Midbrain (tissue), 1 donor: Measurements from ENCODE around the gene ADH5.
"Not testable (repeated sequence)": the region's sequence is repeated elsewhere in the genome, so short reads cannot be mapped to it uniquely, and the experiment has no call there.

Source experiments
- DNase-seq: peaks from one replicate; lab custom pipeline; 2025; lab: John Stamatoyannopoulos, UW

Gene ADH5

DNA sequence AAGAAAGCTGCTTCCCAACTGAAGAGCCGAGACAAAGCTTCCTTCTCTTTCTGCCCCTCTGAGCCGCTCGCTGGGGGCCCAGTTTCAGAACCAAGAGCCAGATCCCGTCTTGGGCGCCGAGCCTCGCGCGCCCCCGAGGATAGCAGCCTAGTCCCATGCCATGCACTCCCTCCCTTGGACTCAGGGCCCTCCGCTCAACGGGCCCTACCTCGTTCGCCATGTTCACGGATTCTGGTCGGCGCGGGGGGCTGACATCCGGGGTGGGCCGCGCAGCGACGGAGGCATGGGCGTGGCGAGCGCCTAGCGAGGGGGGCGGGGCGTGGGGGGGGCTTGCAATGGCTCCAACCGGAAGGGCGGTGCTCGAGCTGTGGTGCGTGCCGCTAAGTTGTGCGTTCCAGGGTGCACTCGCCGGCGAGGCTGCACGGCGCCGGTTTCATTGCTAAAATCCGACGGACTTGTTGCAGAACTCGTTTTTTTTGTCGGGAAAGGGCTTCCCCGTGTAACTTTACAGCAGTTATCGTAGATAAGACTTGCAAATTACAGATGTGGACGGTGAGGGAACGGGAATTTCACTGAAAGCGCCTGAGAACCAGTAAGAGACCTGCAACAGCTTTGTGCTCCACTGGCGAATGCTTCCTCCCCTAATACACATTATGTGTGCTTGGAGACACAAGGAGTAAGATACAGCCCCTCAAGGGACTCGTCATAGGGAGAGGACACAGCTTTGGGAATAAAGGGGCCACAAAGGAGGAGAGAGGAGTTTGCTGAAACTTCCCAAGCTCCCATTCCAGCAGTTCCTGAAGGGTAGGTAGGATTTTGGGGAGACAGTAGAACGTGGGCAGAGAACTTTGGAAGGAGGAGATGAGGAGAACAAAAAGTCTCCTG, at the start of gene ADH5:
Gene ADH5 (minus strand): TSS at position 308 of the 885 bp plus-strand sequence. CDS start 88 bp downstream, at position 220.
- DNase-seq = peak; percentile 76

DNA sequence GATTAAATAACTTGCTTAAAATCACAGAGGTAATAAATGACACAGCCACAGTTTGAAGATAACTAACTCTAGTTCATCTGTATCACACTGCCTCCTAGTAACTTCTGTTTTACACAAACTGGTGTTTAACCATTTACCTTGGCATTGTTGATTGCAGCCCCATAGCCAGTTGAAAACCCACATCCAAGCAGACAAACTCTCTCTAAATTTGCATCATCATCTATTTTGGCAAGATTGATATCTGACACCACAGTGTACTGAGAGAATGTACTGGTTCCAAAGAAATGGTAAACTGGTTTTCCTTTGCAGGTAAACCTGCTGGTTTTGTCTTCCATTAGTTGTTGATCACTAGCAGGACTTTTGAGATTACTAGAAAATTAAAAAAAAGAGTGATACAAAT, 47.7 kb upstream of the ADH5 start:
- no peak for DNase-seq

DNA sequence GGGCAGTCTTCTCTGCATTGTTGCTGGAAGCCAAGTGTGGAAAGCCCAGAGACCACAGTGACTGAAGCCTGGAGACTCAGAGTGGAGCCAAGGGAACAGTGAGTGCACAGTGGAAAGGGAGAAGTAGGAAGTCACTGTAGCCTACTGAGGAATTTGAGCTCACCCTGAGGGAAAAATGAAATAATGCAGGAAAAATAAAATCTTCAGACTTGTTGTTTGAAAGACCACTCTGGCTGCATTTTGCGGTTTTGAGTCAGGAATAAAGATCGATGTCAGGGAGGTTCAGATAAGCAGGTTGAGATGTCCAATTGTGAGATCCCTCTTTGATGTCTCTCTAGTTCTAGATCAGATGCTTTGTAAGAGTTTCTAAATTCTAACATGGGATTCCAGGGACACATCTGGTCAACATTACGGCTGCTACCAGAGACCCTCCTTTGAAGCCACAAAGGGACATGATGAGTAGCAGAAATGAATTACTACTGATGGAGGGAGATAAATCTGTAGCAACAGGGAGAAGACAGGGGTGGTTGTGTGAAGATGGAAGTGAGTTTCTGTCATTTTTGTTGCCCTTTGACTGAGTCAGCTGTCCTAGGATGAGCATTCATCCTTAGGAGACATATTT, 47.1 kb upstream of the ADH5 start:
- DNase-seq = no peak

DNA sequence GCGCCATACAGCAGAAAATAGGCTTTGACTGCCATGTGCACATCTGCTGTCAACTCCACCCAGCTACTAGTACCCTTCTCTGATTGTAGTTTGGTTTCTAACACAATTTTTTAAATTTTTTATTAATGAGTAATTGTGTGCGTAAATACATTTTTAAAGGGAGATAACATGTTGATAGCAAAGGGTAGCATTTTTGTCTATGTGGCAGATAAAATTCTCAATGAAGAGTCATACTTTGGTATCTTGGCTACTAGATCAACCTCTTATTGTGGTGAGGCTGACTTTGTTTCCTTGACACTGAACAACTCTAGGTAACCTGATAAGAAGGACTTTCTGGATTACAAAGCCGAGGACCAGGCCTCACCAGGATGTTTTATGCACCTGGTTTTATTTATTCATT, 46.0 kb upstream of the ADH5 start:
- DNase-seq = no peak

DNA sequence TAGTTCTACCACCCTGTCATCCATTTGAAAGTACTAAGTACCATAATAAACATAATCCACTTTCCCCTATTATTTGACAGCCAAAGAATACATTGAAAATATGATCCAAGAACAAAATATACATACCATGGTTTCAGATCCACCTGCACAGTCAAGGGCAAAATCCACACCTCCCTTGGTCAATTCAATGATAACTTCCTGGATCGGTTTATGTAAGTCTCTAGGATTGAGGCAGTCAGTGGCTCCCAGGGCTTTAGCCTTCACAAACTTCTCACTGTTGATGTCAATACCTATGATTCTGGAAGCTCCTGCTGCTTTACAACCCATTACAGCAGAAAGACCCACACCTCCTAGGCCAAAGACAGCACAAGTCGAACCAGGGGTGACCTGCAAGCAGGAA, 42.8 kb upstream of the ADH5 start:
- DNase-seq = no peak

DNA sequence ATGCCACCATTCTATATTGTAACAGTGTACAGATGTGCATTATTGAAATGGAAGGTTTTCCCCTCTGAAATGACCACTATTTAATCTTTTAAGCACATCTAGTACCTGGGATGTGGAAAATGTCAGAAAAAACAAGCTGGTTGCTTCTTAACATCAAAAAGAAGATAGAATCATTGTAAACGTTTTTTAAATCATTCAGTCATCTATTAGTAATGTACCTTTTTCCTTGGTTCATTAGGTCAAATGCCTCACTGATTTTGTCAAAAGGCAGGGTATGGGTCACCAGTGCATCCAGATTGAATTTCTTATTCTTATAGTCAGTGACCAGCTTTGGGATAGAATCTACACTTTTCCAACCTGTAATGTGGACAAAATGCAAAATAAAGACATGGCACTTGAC, 37.8 kb upstream of the ADH5 start:
- no peak for DNase-seq

DNA sequence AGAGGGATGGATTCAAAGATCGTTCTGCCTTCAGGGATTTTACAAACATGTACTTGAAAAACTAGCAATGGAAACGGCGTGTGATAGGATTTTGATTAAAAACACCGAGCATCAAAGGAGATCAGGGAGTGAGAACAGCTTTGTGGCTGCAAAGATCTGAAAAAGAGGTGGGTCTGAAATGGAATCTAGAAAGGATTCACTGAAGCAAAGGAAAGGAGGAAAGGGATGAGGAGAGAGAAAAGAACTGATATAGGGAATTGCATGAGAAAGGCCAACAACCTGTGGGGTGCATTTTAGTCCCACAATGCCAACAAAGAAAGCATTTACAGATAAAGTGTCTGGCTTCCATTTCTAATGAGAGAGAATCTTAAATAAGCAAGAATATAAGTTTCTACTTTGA, 32.4 kb upstream of the ADH5 start:
- no peak for DNase-seq

DNA sequence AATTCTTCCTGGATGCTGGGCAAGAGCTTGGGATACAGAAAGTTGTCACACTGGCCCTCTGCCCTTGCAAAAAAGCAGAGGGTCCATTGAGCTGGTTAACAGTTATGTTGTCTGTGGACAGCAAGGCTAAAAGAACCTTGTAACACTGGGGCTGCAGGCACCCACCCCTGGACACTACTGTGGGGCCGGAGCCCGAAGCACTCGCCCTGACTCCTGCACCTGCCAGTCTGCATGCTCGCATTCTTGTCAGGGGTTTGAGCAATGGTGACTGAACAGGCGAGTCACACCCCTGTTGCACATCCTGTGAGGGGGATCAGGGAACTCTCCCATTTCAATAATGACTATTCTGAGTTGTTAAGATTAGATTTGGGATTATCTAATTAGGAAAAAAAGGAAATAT, 31.9 kb upstream of the ADH5 start:
- no peak for DNase-seq

DNA sequence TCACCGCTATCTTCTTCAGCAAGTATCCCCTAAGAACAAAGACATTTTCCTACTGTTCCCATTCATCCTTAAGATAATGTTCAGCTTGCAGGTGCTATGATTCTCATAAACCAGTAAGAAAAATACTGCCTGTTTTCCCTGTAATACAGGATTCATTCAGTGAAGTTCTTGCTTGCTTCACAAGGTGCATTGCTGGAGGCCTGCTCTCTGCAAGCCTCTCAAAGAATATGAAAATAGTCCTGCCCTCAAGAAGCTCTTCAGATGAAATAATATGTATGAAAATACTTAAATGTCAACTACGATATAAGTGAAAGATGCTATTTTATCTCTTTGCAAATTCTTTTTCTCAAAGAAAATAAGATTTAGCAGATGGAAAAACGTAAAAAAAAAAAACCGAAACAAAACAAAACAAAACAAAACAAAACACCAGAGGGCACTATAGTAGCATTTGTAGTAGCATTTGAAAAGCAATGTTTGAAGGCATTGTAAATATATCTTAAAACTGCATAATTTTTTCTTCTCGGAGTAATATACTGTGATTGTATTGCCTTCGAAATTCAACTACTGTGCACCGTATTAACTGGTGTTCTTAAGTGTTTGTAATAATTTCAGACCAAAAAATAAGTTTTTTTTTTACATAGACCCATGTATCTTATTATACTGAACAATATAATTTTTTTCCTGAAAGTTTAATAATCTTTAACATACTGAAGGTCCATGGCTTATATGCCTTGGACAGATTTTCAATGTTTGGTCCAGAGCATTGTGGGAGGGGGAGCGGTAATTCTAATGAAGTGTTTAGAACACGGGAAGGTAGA, 29.5 kb upstream of the ADH5 start:
- peak; percentile 14 for DNase-seq

DNA sequence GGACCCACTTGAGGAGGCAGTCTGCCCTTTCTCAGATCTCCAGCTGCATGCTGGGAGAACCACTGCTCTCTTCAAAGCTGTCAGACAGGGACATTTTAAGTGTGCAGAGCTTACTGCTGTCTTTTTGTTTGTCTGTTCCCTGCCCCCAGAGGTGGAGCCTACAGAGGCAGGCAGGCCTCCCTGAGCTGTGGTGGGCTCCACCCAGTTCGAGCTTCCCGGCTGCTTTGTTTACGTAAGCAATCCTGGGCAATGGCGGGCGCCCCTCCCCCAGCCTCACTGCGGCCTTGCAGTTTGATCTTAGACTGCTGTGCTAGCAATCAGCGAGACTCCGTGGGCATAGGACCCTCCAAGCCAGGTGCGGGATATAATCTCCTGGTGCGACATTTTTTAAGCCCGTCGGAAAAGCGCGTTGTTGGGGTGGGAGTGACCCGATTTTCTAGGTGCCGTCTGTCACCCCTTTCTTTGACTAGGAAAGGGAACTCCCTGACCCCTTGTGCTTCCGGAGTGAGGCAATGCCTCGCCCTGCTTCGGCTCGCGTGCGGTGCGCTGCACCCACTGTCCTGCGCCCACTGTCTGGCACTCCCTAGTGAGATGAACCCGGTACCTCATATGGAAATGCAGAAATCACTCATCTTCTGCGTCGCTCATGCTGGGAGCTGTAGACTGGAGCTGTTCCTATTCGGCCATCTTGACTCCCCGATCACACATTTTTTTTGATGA, 28.7 kb upstream of the ADH5 start:
- DNase-seq = not testable (repeated sequence)

DNA sequence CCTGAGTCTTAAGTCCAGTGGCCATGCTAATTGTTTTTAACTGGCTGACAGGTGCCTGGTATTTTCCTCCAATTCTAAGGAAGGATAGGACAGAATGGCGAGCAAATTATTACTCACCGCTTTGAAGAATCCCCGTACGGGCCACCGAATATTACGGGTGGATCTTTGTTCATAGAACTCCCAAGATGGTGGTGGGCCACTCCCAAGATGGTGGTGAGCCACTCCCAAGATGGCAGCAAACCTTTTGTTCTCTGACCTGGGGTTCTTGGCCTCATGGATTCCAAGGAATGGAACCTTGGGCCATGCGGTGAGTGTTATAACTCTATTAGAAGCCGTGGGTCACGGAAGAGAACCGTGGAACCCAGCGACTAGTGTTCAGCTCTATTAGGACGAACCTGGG, 20.7 kb upstream of the ADH5 start:
- not testable (repeated sequence) for DNase-seq

DNA sequence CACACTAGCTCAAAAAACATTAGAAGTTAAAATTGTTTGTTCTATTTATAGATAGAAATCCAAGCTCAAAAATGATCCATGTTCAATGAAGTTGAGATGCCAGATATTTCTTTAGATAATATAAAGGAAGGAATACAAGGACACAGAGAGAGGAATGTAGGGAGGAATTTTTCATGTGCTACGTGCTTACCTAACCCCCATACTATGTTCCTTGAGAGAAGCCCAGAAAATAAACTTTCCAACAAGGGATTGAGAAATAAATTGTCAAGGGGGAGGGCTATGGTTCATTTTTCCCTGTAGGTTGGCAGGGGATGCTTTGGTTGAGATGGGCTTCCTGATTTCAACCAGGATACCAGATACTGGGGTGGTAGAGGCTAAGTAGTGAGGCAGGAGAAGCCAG, 15.6 kb upstream of the ADH5 start:
- no peak for DNase-seq

DNA sequence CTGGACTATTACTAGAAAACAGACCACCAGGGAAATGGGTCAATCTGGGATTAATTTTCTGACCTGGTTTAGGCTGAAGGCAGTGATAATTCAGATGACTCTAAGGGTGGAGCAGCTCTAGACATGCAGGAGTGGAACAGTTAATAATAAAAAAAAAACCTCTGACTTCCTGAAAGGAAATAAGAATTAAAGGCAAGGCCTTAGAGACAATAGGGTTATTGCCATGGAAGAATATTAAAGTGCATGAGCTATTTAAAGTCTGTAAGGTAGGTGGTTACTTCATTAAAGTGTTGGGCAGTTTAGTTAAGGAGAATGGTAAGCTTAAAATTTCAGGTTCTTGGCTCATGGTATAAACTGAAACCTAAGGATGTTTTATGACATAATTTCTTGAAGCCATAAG, 14.6 kb upstream of the ADH5 start:
- no peak for DNase-seq

DNA sequence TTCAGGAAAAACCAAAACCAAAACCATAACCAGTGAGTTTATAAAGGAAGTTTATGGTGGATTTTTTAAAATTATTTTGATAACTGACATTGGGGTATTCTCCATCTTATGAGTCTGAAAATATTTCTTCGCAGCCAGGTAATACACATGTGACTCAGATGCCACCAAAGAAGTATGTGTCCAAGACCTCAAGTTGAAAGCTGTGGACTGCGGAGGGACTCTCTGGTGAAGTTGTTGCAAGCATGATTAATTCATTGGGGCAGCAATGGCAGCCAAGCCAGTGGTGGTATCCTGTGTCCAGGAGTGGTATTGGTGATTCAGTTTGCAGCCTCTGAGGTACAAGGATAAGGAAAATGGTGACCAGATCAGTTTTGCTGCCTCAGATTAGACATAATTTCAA, 14.0 kb upstream of the ADH5 start:
- no peak for DNase-seq

DNA sequence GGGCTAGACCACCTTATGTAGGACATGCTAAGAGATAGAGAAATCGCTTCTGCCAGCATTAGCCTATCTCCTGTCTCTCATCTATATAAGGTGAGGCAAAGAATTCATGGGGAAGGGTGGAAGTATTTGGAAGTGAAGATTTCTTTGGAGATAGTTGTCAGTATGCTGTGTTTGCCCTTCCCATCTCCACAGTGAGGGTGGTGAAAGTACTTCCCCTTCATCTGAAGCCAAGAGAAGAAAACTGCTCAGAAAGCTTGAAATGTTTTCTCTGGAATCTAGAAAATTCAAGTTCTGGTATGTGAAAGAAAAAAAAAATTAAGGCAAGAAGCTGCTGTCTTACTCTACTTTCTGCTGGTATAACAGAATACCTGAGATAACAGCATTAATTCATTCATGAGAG, 12.3 kb upstream of the ADH5 start:
- DNase-seq = no peak

DNA sequence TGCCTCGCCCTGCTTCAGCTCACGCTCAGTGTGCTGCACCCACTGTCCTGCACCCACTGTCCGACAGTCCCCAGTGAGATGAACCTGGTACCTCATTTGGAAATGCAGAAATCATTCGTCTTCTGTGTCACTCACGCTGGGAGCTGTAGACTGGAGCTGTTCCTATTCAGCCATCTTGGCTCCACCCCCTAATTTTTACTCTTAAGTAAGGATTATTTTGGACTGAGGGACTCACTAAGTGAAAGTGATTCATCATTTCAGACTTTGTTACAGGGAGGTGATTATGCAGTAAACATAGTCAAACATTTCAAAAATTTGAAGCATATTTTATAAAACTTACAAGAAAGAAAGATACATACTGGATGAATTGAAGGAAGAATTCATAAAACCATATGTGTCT, 11.2 kb upstream of the ADH5 start:
- not testable (repeated sequence) for DNase-seq

DNA sequence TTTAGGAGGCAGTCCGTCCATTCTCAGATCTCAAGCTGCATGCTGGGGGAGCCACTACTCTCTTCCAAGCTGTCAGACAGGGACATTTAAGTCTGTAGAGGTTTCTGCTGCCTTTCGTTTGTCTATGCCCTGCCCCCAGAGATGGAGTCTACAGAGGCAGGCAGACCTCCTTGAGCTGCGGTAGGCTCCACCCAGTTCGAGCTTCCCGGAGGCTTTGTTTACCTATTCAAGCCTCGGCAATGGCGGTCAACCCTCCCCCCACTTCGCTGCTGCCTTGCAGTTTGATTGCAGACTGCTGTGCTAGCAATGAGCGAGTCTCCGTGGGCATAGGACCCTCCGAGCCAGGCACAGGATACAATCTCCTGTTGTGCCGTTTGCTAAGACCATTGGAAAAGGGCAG, 10.7 kb upstream of the ADH5 start:
- DNase-seq = no peak

DNA sequence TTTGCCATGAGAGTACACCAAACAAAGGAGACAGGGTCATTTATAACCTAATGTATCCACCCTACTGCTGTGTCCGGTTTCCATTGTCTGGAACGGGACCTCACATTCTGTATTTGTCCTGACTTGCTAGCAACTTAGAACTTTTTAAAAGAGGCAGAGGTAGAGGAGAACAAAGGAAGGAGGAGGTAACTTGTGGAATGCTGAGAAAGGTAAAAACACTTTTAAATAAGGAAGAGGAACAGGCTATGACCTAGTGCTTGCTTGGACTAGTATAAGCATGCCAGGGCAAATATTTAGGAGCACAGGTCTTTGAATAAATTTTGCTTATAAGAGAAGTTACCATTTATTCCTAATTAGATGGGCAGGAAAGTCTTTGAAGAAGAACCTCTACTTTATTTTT, 3.3 kb upstream of the ADH5 start:
- not testable (repeated sequence) for DNase-seq

DNA sequence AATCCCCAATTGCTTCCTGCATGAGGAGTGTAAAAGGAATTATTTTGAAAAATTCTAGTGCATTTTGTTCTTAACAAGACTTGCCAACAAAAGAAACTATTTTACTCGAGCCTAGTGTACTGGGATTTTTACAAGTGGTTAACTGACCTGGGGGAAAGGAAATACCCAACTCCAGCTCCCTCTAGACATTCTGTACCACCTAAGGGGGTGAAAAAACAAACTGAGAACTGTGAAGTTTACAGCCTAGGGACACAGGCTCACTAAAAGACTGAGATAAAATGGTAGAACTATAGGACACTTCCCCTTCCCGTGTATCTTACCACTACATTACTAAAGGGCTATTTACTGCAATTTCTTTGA, 2.6 kb upstream of the ADH5 start:
- DNase-seq = no peak

DNA sequence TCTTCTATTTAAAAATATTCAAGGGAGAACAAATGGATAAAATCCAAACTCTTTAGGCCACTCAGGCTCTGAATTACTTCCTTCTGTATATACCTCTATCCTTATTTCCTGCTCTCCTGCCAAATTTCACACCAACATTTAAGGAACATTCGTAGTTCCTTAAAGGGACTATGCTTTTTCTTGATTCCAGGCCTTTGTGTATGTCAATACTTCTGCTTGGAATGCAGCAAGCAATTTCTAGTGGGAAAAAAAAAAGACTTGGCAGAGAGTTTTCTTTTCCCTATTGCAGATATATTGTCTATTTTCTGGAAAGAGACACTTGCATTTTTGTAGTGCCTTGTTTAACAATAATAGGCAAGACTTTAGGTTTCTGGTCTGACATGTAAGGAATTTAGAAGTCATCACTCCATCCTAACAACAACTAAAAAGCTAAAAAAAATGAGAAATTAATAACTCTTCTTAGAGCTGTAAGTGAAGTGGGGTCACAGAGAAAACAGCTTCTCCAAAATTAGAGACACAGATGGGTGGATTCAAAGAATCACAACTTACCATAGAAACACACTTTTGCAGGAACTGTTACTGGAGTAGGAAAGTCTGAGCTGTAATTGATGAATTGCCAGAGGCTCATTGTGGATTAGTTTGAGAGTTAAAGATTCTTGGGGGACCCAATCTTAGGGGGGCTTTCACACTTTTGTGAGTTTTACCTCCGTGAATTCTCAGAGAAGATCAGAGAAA, 2.1 kb upstream of the ADH5 start:
- DNase-seq = no peak

DNA sequence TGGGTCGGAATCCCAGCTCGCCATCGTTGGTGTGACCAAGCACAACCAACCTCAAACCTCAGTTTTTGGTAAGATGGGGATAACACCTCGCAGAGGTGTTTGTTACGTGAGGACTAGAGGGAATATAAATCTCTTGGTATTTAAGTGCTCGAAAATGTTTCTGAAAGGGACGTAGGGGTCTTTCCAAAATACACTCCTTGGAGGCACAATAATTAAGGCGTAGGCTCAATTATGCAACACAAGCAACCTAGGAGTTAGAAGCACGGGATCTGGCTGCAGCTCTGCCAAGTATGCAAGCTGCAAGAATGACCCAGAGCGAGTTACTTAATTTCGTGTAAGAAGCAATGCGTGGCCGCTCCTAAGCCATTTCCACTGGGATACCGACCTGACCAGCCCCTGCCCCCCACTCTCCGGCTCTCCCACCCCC, 552 bp downstream of the ADH5 start:
- peak; percentile 57 for DNase-seq
